ENCODE data around the gene PTPN14.
"Not testable (repeated sequence)": the region's sequence is repeated elsewhere in the genome, so short reads cannot be mapped to it uniquely, and the experiment has no call there.

Gene PTPN14

DNA sequence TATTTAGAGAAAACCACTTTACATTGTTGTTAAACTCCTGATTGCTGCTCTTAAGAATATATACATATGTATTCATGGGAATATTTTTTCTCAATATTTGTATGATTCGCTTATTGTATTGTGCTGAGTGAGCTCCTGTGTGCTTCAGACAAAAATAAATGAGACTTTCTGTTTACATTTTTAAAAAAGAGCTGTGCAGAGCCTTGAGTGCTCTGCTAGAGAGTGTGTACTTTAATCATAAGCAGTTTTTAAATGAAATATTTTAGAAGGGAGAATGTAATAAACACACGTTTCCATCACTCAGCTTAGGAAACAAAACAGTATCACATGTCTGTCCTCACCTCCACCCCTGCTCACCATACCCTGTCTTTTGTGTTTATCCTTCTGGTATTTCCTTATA lies 9.7 kb downstream of the PTPN14 start:
- DNase-seq (ENCODE audit: low read depth, low spot score) = no peak

DNA sequence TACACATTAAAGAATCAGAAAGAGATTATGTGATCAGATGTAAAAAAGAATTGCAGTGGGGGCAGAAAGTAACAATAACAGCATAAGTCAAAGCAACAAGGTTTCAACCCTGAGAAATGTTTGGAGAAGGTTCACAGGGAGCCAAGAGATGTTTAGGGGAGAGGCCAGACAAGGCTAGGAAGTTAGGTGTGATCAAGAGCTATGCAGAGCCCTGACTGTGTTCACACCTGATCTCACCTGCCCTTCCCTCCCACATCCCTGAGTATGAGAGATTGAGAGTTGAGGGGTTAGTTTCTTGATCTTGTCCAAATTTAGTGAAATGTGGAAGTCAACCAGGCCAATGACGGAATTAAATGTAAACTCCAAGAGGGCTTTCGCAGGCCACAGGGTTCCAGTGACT lies 10.2 kb downstream of the PTPN14 start:
- DNase-seq (ENCODE audit: low read depth, low spot score) = no peak

DNA sequence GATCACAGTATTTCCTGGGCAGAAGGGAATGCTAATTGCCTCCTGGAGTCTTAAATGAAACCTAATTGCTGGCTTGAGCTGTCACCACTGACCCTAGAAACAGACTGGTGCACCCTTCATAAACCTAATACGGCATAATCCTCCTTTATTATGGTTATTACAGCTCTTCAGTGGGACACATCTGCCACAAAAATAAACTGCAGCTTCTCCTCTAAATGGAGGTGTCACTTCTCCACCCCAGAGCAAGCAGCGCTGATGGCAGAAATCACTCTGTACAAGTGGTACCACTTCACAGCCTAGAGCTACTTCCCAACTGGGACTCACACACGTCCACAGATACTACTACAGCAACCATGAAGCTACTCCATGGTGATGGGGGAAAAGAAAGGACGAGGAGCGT lies 11.1 kb downstream of the PTPN14 start:
- DNase-seq (ENCODE audit: low read depth, low spot score) = no peak

DNA sequence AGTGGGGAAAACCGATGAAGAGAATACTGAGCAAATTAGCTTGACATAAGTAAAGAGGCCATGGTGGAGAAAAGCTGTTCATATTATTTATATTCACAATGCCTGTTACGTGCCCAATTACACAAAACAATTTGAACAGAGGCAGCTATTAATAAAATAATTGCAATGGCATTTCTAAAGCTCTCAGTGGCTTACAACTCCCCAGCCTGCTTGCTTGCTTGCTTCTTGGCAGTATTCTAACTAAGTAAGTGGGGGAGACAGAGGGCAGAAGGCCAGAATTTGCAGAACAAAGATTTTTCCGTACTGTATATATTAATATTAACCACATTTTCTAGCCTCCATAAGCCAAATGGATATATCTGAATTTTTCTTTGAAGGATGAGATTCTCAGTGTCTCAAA lies 12.9 kb downstream of the PTPN14 start:
- no peak for DNase-seq (ENCODE audit: low read depth, low spot score)

DNA sequence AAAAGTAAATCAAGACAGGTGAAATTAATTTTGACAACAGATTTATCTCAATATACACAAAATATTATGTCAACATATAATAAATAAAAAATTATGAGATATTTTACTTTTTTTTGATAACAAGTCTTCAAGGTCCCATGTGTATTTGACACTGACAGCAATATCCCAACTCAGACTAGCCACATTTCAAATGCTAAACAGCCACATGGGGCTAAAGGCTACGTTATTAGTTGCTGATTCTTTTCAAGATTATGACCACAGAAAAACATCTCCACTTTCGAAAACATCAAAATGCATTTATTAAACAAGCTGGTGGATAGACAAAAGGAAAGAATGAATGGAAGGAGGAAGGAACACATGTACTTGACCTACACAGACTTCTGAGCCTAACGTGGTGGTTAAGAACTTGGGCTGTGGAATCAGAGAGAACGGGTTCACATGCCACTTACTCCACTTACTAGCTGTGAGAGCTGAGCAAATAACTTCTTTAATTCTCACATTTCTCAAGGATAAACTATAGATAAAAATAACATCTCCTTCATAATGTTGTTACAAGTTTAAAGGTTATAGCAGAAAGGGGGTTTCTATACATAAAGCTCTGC lies 13.4 kb downstream of the PTPN14 start:
- DNase-seq (ENCODE audit: low read depth, low spot score) = no peak

DNA sequence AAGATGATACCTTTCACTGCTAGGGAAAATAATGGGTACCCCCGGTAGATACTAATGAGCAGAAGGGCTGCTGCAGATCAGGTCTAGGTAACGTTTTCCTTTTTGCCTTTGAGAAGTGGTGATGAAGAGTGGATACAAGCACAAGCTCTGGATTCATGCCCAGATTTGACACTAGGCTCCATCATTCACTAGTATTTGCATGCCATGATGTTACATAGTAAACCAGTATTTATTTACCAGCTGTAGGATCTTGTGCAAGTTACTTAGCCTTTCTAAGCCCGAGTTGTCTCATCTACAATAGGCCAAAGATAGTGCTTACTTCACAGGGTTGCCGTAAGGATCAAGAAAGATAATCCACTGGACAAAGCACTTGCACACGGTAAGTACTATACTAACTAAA lies 14.2 kb downstream of the PTPN14 start:
- DNase-seq (ENCODE audit: low read depth, low spot score) = no peak

DNA sequence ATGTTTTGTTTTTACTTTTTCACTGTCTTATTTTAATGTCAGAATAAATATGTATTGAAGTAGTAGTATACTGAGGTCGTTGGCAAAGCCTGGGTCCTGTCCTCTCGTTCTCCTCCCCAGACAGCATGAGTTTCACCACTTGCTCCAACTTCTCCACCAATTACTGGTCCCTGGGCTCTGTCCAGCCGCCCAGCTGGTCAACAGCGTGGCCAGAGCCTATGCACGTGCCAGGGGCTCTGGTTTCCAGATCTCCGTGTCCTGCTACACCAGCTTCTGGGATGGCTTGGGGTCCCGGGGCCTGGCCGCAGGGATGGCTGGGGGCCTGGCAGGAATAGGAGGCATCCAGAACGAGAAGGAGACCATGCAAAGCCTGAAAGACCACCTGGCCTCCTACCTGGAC lies 19.3 kb downstream of the PTPN14 start:
- DNase-seq (ENCODE audit: low read depth, low spot score) = no peak

DNA sequence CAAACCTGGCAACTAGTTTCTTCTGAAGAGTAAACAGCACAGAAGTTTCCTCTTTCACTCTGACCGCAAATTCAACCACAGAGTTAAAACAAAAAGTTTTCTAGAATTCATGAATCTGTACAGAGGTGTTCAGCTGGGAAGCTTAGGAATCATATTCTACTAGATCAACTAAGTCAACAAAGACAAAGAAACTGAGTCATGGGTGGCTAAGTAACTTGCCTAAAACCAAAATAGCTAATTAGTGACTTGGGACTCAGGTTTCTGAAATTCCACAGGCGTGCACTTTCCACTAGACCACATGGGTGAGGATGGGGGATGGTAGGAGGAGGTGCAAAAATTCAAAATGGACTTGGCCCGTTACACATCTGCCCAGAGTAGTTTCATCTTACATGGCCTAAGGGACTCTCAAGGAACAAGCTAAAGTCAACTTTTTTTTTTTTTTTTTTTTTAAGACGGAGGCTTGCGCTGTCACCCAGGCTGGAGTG lies 25.8 kb downstream of the PTPN14 start:
- DNase-seq (ENCODE audit: low read depth, low spot score) = no peak

DNA sequence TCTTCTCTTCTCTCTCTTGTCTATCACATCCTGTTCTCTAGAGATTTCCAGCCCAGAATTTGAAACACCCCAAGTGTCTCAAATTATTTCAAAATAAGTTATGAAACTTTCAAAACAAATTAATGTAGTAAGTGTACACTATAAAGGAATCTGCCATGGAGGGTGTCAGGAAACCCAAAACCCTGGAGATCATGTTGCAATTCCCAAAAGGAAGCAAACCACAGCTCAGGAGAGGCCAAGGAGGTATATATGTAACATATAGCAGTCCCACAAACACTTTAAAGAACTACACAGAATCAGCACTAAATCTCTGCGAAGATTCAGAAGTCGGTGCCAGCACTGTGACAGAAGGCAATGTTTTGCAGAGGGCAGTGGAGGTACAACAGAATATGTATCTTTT lies 26.6 kb downstream of the PTPN14 start:
- DNase-seq (ENCODE audit: low read depth, low spot score) = no peak

DNA sequence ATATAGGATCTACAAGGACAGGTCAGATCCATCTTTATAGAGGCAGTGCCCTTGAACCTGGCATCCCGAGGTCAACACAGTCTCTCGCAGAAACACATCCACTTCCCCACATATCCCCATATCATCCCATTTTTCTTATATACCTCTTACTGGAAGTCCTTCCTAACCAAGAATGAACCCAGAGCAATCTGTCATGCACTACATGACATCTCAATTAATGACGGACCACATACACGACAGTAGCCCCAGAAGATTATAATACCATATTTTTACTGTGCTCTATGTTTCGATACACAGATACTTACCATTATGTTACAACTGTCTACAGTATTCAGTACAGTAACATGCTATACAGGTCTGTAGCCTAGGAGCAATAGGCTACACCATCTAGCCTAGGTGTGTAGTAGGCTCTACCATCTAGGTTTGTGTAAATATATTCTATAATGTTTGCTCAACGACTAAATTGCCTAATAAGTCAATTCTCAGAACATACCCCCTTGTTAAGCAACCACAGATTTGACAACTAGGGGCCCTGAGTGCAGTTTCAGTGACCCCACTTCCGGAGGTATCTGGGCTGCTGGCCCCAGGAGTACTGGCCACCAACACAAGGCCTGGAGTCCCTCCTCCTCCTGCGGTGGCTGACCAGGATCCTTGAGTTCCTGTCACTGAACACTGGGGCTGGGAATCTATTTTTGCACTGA lies 28.1 kb downstream of the PTPN14 start:
- no peak for DNase-seq (ENCODE audit: low read depth, low spot score)

DNA sequence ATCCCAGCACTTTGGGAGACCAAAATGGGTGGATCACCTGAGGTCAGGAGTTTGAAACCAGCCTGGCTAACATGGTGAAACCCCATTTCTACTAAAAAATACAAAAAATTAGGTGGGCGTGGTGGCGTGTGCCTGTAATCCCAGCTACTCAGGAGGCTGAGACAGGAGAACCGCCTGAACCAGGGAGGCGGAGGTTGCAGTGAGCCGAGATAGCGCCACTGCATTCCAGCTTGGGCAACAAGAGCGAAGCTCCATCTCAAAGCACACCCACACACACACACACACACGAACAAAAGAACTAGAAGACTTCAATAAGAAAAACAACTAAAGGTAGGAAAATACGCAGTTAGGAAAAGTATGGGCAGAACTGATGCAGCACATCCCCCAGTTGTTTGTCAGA lies 29.9 kb downstream of the PTPN14 start:
- DNase-seq (ENCODE audit: low read depth, low spot score) = not testable (repeated sequence)

DNA sequence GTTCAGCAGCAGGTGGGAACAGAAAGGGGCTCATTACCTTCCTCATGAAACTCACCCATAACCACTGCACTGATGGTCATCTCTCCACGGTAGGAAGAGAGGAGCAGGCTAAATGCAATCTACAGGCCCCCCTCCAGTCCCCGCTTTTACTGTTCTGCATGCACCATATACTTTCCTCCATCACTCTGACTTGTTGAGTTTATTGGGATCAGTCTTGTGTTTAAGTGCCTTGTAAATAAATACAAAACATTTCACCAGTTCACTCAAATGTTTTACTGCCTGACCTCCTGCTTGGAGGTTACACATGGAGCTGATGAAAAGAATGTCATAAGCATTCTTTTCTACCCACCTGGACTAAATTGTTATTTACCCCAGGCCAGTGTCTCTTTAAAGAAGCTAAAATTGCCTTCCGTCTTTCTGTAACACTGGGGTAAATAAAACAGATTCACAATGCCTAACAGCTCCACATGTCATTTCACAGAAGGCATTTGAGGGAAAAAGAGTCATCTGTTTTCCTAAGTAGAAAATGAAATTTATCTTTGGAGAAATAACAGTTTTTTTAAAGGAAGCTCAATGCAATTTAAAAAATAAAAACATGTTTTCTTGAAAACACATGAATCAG lies 30.7 kb downstream of the PTPN14 start:
- no peak for DNase-seq (ENCODE audit: low read depth, low spot score)

DNA sequence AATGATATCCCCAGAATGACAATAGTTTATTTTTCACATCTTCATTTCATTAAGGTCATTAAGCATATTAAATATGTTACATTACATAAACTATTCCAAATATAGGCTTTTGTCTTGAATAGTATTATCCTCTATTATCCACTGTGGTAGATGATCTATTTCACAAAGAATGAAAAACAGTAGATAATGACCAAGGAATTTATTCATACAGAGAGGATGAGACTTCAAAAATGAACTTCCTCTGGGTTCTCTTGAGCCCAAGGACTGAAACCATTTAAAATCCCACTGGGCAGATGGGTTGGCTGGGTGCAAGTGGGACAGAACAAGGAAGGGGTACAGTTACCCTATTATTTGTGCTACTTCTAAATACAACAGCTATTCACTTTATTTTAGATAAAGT lies 33.0 kb downstream of the PTPN14 start:
- DNase-seq (ENCODE audit: low read depth, low spot score) = no peak

DNA sequence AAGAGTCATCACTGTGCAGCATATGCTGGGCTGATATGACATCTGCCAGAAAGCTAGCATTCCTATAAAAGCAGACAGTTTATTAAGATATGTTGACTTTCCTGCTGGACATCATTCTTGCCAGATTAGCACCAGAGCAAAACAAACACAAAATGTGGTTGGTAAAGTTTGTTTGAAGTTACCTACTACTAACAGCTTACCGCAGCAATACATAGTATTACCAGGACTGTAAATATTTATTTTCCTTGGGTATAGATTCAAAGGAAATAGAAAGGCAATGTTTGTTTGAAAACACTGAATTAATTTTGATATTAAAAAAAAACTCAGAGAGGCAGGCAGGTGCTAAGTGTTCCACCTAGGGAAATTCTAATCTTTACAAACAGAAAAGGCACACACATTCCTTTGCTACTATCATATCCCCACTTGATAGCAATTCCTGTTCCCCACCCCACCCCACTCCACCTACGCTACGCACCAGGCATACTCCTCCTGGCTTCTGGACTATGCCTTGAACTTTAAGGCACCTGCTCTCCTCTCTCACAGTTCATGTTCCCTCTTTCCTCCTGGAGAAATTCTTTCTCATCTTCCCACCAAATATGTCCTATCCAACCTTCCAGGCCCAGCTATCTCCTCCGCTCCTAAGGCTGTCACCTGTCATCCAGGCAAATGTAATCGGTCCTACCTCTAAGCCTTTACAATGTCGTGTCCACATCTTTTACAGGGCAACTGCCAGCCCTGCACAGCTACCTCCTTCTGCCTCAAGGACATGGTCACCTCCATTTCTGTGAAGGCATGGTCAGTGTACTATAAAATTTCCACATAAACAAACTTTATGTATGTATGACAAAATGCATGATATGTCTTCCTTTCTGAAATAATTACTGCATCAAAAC lies 34.7 kb downstream of the PTPN14 start:
- no peak for DNase-seq (ENCODE audit: low read depth, low spot score)

DNA sequence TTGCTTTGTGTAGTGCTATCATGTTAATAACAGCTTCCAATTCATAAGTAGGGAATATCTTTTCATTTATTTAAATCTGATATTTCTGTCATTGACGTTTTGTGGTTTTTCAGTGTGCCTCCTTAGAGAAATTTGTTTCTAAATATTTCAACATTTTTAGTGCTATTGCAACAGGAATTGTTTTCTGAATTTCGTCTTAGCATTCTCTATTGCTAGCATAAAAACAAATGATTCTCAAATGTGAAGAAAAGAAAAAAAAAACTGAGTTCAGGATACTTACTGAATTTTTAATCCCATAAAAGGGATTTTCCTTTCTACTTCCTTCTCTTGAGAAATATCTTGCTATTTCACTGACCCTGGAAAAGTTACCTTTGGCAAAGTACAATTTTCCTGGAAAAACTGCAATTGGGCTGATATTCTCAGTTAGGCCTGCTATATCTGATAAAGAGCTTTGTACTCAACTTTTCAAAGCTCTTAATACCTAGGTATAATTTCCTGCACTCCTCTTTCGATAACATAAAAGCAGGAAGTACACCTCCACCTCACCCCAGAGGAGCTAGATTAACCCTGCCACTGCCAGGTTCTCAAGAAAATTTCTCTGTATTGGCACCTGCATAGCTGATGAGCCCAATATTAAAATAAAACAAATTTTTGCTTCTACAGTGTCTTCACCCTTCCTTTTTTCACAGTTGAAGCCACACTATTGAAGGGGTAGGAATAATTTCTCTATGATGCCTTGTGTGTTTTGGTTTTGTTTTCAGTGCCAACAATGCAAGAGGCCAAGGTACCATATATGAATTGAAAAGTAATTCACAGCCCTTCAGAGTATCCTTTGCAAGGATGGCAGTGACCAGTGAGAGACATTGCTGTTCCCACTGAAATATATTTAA lies 35.6 kb downstream of the PTPN14 start:
- DNase-seq (ENCODE audit: low read depth, low spot score) = no peak

DNA sequence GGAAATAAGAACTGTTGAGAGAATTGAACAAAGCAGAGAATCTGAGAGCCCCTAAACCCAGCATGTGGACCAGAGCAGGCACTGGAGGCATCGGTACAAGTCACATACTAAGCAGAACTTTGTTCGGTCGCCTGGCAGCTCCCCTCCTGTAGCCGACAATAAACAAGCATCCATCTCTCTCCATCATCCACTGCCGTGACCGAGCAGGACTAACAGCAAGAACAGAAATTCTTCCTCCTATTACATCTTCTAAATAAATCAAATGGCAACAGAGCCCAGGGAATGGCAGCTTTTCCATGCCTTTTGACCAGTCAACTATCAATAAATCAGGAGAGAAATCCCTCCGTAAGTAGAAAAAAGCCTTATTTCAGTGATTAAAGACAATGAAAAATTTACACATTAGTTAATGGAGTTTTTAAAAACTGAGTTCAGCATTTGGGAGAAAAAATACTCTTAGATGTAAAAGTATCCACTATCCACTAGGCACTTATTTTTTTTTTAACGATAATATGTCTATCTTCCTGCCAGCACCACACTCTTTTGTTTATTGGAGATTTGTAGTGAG lies 36.5 kb downstream of the PTPN14 start:
- no peak for DNase-seq (ENCODE audit: low read depth, low spot score)

DNA sequence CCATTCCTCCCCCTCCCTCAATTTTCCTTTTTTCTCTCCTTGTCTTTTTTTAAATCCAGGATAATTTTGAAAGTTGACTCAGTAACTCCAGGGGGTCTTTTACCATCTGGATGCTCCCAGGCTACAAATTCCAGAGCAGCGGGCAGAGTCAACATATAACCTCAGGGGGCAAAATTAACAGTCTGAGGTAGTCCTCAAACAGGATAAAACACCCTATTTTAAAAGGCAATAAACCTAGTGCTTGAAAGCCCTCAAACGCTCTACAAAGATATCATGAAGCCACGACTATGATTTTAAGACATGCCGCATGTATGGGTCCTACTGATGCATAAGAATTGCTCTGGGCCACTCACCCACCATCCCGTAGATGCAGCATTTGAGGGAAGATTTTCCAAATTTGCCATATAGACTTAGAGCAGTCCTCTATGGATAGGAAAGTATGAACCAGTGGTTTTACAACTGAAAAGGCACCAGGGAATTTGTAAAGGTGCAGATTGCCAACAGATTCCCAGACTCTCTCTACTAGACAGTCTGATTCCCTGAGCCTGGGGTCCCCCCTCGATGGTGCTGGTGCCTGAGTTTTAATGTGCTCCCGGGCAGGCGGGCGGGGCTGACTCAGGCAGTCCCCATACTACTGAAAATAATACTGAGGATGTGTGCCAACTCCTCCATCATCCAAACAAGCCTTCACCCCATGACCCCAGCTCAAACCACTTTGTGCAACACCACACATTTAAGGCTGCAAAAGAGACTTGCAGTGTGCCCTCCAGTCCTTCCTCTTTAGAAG lies 37.2 kb downstream of the PTPN14 start:
- DNase-seq (ENCODE audit: low read depth, low spot score) = no peak

DNA sequence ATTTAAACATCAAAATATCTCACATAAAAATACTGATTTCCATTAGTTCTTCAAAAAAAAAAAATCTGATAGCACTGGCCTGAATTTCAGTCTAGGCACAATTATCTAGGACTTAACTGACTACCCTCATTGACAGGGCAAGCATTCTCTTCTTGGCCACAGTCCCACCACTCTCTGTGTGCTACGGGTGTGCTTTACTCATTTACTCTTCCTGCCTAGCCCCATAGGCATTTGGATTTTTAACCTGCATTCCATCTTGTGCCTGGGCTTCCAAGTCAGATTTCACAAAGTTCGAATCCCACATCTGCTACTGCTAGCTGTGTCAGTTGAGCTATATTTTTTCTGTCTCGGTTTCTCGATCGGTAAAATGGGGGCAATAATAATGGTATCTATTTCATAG lies 38.0 kb downstream of the PTPN14 start:
- no peak for DNase-seq (ENCODE audit: low read depth, low spot score)

DNA sequence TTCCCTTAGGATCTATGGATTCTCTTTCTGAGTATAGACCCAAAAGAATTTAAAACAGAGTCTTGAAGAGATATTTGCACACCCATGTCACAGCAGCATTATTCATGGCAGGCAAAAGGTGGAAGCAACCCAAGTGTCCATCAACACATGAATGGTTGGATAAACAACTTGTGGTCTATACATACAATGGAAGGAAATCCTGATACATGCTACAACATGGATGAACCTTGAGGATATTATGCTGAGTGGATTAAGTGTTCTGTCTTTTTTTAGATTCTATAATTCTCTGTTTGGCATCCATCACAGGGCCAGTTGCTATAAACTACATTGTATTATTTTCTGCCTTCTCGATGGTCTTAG lies 39.8 kb downstream of the PTPN14 start:
- no peak for DNase-seq (ENCODE audit: low read depth, low spot score)
